Stomach (tissue), 9 donors: ENCODE data around the gene CLCN6. TPM values are rescaled to one million over a fixed set of nuclear protein-coding genes. Genes with fewer than 3 reads are reported as not detected.

Source experiments
- DNase-seq, 2 donors: peaks; one replicate each; pipeline versions ENCODE4 v3.0.0 to v3.0.0-alpha.2; 2013 to 2019
- H3K27ac ChIP-seq, 5 donors: fragments of 200-600 bp in 4 of 5; sonication (generic) in 4 of 5; one replicate each; pipeline ENCODE4 v1.5.1; 2013 to 2019; ENCODE audit warnings: mild to moderate bottlenecking in 1 of 5, moderate library complexity in 1 of 5
- H3K27me3 ChIP-seq, 3 donors: fragments of 200-600 bp; sonication (generic); one replicate each; pipeline ENCODE4 v1.5.1; 2017 to 2019; ENCODE audit warnings: mixed run types in 1 of 3
- H3K36me3 ChIP-seq, 4 donors: fragments of 200-600 bp; sonication (generic); 1 replicate in 3 of 4; 2 replicates in 1 of 4; pipeline ENCODE4 v1.5.1; 2016 to 2019
- H3K4me1 ChIP-seq, 4 donors: fragments of 200-600 bp; sonication (generic); one replicate each; pipeline ENCODE4 v1.5.1; 2016 to 2019
- H3K4me3 ChIP-seq, 4 donors: fragments of 200-600 bp; sonication (generic) in 3 of 4; one replicate each; pipeline ENCODE4 v1.5.1; 2016 to 2019; ENCODE audit warnings: mild to moderate bottlenecking in 1 of 4
- H3K9me3 ChIP-seq, 4 donors: fragments of 200-600 bp; sonication (generic); one replicate each; pipeline ENCODE4 v1.5.1; 2016 to 2019
- EP300 ChIP-seq: sonication (generic); formaldehyde crosslinking; IDR thresholded peaks from one replicate; pipeline ENCODE4 v1.6.1; 2017; ENCODE audit warnings: antibody characterized with exemption
- POLR2A ChIP-seq, 4 donors: fragments of 450-650 bp; IDR thresholded peaks; one replicate each; pipeline ENCODE4 v1.6.1; 2016; ENCODE audit warnings: antibody characterized with exemption in 4 of 4, control low read depth in 2 of 4, mild to moderate bottlenecking in 1 of 4, moderate library complexity in 1 of 4
- POLR2AphosphoS5 ChIP-seq, 3 donors: sonication (generic); formaldehyde crosslinking; IDR thresholded peaks; one replicate each; pipeline ENCODE4 v1.6.1; 2016; ENCODE audit warnings: antibody characterized with exemption in 3 of 3
- WGBS, 5 donors: extraction: QIAGEN DNeasy Blood & Tissue Kit in 3 of 5; methylation state at CpG; one replicate each; pipeline versions ENCODE4 v1.1.5 to v1.1.7; 2013 to 2018; 5-methylcytosine and 5-hydroxymethylcytosine counted together
- intact Hi-C: fragments of 100-400 bp; cut with DNase I; formaldehyde crosslinking; loops from one replicate; pipeline ENCODE4 v1.15.1; 2023; ENCODE audit warnings: low total_unique reads
- polyA plus RNA-seq, 3 donors: library from polyadenylated mRNA; stranded (reverse); fragments of 200-250 nt; gene quantifications; one replicate each; pipeline ENCODE4 v1.2.3, GENCODE V29; 2013
- total RNA-seq, 5 donors: library from RNA; depleted of rRNA; stranded (reverse); fragments of >200 nt; gene quantifications; one replicate each; pipeline versions ENCODE4 v1.1.0 to v1.2.3, GENCODE V29; 2014 to 2016
- TF ChIP-seq, protein P1 (sequence below), 7 experiments: fragments of 450-650 bp in 4 of 7; fragments of 200-600 bp in 3 of 7; sonication (generic) in 3 of 7; IDR thresholded peaks; one replicate each; pipeline ENCODE4 v1.5.1; 2016 to 2019; ENCODE audit warnings: antibody characterized with exemption in 7 of 7, control low read depth in 2 of 7, mild to moderate bottlenecking in 1 of 7
- donor health status: healthy with polysubstance abuse.
- donor health status: Bipolar disorder and iron deficiency.
- donor health status: healthy.

The CLCN6 gene
- total and polyA plus RNA-seq, 8 donors, result 4.1 to 49.6 (median 10.2) TPM

DNA sequence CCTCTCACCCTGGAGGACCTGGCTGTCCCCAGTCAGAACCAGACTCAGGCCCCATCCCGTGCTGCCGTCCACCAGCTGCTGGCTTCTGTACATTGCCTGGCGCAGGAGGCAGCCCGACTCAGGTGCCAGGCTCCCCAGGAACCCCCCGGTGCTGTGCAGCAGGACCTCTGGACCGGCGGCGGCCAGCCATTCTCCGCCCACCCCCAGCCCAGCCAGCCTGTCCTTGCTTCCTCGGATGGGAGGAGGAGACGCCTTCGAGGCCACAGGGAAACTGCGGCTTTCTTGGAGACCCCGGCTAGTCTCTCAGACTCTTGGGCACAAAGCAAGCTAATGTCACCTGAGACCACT lies 39.6 kb upstream of the CLCN6 start:
- WGBS, 5 donors, result 52 to 81% (median 73%) methylated on average over 5 to 14 of the region's 14 CpGs
- Histone ChIP-seq H3K4me3 (no peak overlapping the region), H3K9me3 (no peaks in the 10 kb centered on the region), H3K36me3 (no peaks in the 10 kb centered on the region), H3K4me1 (peaks cover 0 to 8% (median 6%) of the 10 kb centered on the region in 4 donors), H3K27me3 (peaks cover 0 to 40% (median 13%) of the 10 kb centered on the region in 3 donors), H3K27ac (no peak overlapping the region)
- DNase-seq, result no peak
- TF ChIP-seq EP300 (no peak), POLR2AphosphoS5 (IDR thresholded peaks at IDR 0.05) (no peak), POLR2A (IDR thresholded peaks at IDR 0.05) (no peak)
- TF ChIP-seq, protein P1, sequence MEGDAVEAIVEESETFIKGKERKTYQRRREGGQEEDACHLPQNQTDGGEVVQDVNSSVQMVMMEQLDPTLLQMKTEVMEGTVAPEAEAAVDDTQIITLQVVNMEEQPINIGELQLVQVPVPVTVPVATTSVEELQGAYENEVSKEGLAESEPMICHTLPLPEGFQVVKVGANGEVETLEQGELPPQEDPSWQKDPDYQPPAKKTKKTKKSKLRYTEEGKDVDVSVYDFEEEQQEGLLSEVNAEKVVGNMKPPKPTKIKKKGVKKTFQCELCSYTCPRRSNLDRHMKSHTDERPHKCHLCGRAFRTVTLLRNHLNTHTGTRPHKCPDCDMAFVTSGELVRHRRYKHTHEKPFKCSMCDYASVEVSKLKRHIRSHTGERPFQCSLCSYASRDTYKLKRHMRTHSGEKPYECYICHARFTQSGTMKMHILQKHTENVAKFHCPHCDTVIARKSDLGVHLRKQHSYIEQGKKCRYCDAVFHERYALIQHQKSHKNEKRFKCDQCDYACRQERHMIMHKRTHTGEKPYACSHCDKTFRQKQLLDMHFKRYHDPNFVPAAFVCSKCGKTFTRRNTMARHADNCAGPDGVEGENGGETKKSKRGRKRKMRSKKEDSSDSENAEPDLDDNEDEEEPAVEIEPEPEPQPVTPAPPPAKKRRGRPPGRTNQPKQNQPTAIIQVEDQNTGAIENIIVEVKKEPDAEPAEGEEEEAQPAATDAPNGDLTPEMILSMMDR (IDR thresholded peaks at IDR 0.05), result no peak
- intact Hi-C loops, result no loop called here

DNA sequence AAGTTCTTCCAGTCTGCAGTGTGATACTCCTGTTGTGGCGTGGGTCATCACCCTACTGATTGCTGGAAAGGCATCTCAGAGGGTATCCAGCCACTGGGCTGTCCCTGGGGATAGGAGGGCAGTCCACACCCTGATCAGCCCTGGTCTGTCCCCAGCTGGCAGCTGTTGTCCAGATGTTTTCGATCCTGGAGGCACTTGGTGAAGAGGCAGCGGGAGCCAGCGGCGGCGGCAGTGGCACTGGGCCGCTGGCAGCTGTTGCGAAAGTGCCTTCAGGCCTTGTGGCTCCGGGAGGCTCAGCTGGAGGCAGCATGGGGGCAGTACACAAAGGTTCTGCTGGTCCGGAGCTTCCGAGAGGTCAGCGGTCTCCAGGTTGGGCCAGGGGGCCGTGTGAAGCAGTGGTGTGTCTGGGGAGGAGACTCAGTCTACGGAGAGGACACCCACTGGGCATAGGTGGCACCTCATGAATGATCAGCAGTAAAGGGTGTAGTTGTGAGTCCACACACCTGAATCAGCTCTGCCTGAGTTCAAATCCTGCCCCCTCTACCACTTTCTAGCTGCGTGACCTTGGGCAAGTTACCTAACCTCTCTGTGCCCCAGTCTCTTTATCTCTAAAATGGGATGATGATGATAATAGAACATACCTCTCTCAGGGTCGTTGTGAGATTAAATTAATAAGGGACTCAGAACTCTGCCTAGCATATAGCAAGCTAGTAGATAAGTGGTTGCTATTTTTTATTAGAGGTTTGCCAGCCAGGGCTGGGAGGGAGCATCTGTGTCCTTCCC lies 37.9 kb upstream of the CLCN6 start:
- WGBS, 5 donors, result 58 to 77% (median 75%) methylated on average over 4 to 16 of the region's 16 CpGs
- Histone ChIP-seq H3K27ac (no peak overlapping the region), H3K36me3 (no peaks in the 10 kb centered on the region), H3K4me1 (no peaks in the 10 kb centered on the region), H3K27me3 (peaks cover 0 to 24% (median 0%) of the 10 kb centered on the region in 3 donors), H3K9me3 (no peaks in the 10 kb centered on the region), H3K4me3 (no peak overlapping the region)
- DNase-seq, result no peak
- TF ChIP-seq POLR2AphosphoS5 (IDR thresholded peaks at IDR 0.05) (no peak), POLR2A (IDR thresholded peaks at IDR 0.05) (no peak), EP300 (no peak)
- TF ChIP-seq, protein P1 (IDR thresholded peaks at IDR 0.05), result no peak
- intact Hi-C loops, result no loop called here

DNA sequence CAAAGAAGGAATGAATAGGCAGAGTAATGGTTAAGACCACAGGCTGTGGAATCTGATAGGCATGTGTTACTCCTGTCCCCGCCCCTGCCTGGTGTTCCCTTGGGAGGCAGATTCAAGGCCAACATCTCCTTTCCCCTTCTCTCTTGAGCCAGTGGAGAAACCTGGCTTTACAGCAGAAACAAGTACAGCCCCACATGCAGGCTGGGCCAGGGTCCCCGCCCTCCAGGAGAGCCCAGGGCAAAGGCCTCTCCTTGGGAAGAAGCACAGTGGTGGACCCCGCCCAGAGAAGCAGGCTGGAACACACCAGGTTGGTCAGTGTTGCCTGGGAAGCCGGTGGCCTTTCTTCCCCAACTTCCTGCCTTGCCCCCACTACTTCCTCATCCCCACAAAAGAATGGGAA lies 37.2 kb upstream of the CLCN6 start:
- no peak overlapping the region for H3K27ac ChIP-seq
- no peak for DNase-seq
- no peaks in the 10 kb centered on the region for H3K4me1 ChIP-seq
- intact Hi-C loops, result no loop called here
- H3K36me3 ChIP-seq, result no peaks in the 10 kb centered on the region
- no peaks in the 10 kb centered on the region for H3K9me3 ChIP-seq
- H3K27me3 ChIP-seq, result peaks cover 0 to 24% (median 0%) of the 10 kb centered on the region in 3 donors
- no peak overlapping the region for H3K4me3 ChIP-seq
- TF ChIP-seq POLR2A (IDR thresholded peaks at IDR 0.05) (no peak), POLR2AphosphoS5 (IDR thresholded peaks at IDR 0.05) (no peak), EP300 (no peak)
- TF ChIP-seq, protein P1 (IDR thresholded peaks at IDR 0.05), result no peak
- WGBS, 5 donors, result 41 to 50% (median 43%) methylated on average over 4 of the region's 4 CpGs

DNA sequence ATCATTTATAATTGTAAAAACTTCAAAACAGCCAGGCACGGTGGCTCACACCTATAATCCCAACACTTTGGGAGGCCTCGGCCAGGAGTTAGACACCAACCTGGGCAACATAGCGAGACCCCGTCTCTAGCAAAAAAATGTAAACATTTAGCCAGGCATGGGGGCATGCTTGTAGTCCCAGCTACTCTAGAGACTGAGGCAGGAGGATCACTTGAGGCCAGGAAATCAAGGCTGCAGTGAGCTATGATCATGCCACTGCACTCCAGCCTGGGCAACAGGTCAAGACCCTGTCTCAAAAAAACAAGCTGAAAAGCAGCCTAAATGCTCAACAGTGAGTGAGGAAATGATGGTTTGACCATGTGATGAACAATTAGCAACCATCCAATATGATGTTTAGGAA lies 36.7 kb upstream of the CLCN6 start:
- no peaks in the 10 kb centered on the region for H3K4me1 ChIP-seq
- TF ChIP-seq POLR2A (IDR thresholded peaks at IDR 0.05), result no peak
- TF ChIP-seq EP300, result no peak
- TF ChIP-seq, protein P1 (IDR thresholded peaks at IDR 0.05), result no peak
- TF ChIP-seq POLR2AphosphoS5 (IDR thresholded peaks at IDR 0.05), result no peak
- no peak overlapping the region for H3K4me3 ChIP-seq
- peaks cover 0 to 22% (median 0%) of the 10 kb centered on the region in 3 donors for H3K27me3 ChIP-seq
- intact Hi-C loops, result no loop called here
- H3K36me3 ChIP-seq, result no peaks in the 10 kb centered on the region
- no peaks in the 10 kb centered on the region for H3K9me3 ChIP-seq
- no peak for DNase-seq
- no peak overlapping the region for H3K27ac ChIP-seq
- 80 to 96% (median 88%) methylated on average over 4 of the region's 4 CpGs for WGBS, 5 donors
